AG08396 (cell line): ENCODE measurements around the gene GALNT10.
"Not testable (repeated sequence)": the region's sequence is repeated elsewhere in the genome, so short reads cannot be mapped to it uniquely, and the experiment has no call there.

Source experiments
- DNase-seq: peaks from one replicate; pipeline ENCODE4 v3.0.0; 2012; ENCODE audit warnings: low spot score, mixed read lengths

Gene GALNT10

DNA sequence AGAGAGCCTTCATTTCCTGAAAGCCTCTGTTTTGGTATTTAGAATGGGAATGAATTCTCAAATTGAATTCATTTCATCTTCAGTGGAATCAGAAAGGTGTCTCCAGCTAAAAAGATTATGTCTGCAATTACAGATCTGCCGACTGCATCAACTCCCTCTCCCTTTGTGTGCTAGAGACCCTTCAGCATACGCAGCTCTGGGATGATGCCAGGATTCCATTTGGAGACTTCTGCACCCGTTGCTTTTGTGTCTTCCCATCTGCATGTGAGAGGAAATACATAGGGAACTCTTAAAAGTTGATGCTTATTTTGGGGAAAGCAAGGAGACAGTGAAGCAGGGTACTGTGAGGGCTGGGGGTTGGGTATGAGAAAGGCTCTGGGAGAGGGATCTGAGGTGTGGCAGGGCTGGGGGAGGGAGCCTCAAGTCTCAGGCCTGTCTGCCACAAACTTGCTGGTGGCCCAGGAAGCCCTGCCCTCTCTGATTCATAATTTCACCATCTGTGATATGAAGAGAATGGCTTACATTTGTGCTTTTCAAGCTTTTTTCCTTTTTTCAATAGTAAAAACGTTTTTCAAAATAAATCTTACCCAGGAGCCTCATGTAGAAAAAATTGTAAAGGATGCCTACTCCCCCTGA is 165.6 kb downstream of the GALNT10 start:
- DNase-seq = peak; percentile 43

DNA sequence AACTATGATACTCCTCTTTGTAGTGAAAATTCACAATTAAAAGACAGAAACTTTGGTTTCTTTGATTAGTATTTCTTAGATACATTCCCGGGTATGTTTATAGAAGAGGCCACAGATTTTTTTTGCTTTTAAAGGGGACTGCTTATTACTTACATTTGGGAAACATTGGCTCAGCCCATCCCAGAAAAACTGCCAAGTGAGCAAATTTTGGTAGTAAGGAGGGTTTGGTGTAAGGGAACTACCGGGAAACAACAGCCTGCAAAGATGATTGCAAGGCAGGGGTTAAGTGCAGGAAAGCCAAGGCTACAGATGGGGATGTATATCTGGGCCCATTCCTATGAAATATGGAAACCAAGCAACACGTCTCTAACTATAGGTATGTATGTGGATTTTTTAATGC is 166.4 kb downstream of the GALNT10 start:
- no peak for DNase-seq

DNA sequence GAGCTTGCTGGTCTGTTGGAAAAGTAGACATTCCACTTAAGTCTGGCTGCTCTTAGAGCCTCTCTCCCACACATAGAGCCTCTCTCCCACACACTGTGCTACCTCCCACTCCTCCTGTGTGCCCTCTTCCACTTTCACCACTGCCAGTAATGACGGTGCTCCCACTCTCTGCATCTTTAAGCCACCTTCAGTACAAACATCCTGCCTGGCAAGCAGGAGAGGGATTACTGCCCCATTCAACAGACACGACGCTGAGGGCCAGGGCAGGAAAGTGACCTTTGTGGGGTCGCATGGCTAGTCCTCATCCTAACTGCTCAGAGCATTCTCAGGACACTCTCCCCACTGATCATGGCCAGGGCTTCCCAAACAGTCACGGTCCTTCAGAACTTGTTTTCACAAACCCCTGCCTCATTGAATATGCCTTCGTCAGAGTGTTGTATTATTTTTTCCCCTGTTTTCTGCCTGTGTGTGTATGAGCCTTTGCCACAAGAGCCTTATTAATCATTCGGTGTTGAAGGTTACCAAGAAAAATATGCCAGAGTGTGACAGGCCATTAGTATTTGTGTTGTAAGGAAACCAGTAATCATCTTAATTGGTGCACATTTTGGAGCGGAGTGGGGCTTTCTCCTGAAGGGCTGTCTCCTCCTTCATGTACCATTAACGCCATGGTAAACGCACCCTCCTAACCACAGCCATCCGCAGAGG is 168.1 kb downstream of the GALNT10 start:
- DNase-seq = no peak

- no peak for DNase-seq
Observed at GRCh38 chr5:154359221-154359573, 168.7 kb downstream of the GALNT10 start.

DNA sequence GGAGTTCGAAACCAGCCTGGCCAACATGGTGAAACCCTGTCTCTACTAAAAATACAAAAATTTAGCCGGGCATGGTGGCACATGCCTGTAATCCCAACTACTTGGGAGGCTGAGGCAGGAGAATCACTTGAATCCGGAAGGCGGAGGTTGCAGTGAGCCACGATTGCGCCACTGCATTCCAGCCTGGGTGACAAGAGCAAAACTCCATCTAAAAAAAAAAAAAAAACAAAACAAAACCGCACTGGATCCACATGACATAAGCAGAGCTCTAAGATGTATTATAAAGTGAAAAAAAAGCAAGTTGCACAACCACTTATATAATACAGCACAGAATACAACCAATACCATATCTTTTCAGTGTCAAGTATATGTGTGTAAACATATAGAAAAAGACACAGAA is 169.7 kb downstream of the GALNT10 start:
- DNase-seq = not testable (repeated sequence)

DNA sequence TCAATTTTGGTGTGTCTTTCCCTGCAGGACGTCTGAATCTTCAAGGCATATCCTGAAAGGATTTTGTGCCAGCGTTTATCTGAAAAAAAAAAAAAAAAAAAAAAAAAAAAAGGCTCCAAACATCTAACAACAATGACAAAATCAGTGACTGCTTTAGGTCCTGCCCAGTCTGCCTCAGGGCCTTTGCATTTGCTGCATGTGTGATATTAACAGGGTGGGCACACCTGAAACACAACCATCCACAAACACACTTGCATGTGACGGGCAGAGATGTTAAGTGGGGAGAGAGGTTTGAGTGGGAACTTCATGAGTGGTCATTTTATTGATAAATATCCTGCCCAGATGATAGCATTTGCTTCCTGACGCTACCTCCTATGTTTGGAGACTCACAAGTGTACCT is 172.9 kb downstream of the GALNT10 start:
- no peak for DNase-seq

DNA sequence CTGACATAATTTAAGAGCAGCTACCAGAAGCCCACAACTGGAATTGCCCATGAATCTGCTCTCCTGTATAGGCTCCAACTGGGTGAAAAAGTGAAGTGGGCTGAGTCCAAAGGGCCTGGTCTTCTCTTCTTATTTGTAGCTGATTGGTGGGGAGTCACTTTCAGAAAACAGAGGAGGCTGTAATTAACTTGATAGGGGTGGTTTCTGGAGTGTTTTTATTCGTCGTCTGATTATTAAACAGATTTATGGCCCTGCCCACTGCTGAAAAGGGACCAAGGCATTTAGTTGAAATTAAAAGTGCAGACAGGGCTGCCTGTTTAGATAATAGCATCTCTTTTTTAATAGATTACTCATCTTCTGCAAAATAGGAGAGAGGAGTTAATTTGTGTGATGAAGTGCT is 174.2 kb downstream of the GALNT10 start:
- no peak for DNase-seq

- no peak for DNase-seq
Observed at GRCh38 chr5:154365823-154366222, 175.3 kb downstream of the GALNT10 start.

DNA sequence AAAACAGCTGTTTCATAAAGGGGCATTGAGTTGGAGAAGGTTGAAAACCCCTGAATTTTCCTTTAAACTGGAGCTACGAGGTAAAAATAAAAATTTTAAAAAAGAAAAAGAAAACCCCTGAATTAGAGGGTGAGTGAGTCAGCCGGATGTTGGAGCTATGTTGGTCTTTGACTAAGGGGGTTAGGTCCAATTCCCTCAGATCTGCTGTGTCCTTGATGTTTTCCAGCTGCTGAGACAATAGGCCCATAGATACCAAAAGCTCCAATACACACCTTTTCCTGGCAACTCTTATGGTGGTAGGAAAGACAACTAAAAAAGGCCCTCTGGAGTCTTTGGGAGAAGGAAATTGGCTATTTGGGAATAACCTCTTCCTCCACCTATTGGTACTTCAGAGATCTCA is 175.8 kb downstream of the GALNT10 start:
- no peak for DNase-seq

DNA sequence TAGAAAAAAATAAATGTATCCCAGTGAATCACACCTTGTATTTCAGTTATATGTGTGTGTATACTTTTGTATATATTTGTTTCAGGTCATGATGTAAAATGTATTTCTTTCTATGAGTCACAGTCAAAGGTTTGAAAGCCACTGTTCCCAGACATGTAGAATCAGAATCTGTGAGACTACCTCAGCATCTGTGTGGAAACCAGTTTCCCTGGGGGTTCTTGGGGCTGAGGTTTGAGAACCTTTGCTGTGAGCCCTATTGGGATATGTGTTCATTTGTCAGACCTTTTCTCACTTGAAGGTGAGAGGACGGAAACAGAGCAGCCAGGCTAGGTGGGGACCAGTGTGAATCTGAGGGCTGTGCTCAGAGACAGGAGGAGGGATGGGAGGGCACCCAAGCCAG is 176.6 kb downstream of the GALNT10 start:
- DNase-seq = no peak

DNA sequence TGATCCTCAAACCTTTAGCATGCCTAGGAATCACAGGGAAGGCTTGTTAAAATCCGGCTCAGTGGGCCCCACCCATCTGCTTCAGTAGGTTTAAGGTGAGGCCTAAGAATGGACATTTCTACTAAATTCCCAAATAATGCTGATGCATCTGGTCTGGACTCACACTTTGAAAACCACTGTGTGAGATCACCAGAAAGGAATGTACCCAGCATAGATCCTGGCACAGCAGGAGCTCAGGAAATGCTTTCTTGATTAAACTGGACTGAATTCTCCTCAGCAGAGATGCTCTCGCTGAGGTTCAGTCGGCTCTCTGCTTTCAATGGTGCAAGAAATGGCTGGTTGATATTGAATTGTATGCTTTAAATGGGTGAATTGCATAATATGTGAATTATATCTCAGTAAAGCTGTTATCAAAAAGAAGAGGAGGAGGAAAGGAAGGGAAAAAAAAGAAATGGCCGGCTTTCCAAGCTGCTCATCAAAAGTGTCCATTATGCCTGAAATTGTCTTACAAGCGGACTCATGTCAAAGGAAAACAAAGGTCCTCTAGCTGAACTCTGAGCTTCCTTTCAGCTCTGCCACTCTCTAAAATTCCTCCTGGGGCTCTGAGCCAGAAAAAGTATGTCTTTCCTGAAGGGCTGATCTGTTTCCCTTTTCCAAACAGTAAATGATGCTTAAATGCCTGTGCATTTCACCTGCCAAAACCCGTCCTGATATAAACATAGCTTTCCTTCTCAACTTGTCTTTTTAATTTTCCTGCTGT is 177.7 kb downstream of the GALNT10 start:
- DNase-seq = peak; percentile 83

GRCh38 chr5:154369682-154370081 is 179.1 kb downstream of the GALNT10 start:
- DNase-seq = no peak

- no peak for DNase-seq
Observed at GRCh38 chr5:154370119-154370518, 179.6 kb downstream of the GALNT10 start.

GRCh38 chr5:154370813-154371212 is 180.3 kb downstream of the GALNT10 start:
- no peak for DNase-seq

DNA sequence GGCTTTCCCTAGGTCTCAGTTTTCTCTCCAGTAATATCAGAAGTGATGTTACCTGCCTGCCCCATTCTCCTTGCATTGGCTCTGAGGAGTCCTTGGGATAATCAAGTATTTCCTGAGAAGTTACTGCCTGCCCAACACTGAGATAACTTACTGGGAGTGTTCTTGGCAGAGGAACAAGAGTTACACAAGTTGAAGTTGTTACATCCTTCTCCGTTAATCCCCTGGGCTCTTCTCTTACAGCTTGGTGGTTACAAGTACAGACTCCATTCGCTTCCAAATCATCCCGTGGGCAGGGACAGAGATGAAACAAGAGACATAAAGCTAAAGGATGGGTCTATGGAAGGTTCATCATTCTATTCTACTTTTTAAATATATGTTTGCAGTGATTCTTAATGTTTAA is 181.2 kb downstream of the GALNT10 start:
- DNase-seq = no peak

DNA sequence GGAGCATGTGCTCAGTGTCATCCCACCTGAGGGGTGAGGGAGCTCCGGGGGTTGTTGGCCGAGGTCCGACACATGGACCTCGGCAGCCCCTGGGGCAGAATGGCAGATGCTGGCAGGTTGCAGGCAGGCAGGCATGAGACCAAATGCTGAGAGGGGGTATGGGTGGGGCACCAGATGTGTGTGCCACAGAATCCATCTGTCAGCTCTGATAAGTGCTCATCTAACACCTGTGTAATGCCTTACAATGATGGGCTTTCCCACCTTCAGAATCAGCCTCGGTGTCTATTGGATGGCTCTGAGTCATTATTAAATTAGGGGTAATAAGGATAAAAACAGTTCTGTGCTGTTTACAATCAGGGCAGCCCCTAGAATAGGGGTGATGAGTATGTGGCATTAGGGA is 182.1 kb downstream of the GALNT10 start:
- DNase-seq = no peak

- no peak for DNase-seq
Observed at GRCh38 chr5:154373326-154373725, 182.8 kb downstream of the GALNT10 start.

DNA sequence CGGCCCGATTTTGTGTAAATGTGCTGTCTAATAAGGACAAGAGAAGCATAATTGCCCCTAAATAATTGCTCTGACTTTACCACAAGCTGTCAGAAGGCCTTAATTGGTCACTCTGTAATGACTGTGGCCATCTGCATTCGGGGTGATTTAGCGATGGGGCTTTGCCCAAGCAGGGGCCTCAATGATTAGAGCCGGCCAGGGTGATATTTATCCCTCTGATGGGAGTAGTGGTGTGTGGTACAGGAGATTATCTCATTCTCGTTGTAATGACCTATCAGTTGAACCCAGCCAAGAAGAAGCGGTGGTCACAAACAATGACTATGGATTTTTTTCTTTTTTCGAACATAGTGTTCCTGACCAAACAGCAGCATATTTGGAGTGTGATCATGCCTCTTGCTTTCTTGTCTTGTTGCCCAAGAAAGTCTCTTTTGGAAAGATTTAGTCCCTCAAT is 183.2 kb downstream of the GALNT10 start:
- no peak for DNase-seq

DNA sequence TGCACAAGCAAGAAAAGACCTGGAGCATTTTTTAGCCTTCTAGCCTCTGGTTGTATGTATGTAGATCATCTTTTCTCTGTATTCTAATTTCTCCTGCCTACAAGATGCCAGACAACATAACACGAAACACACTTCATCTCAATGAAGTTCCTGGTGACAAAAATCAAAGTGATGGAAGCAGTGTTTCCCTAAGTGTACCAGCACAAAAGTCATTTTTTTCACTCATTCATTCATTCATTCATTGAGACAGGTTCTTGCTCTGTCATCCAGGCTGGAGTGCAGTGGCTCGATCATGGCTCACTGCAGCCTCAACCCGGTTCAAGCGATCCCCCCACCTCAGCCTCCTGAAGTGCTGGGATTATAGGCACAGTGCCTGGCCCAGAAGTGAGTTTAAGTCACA is 183.7 kb downstream of the GALNT10 start:
- DNase-seq = no peak

DNA sequence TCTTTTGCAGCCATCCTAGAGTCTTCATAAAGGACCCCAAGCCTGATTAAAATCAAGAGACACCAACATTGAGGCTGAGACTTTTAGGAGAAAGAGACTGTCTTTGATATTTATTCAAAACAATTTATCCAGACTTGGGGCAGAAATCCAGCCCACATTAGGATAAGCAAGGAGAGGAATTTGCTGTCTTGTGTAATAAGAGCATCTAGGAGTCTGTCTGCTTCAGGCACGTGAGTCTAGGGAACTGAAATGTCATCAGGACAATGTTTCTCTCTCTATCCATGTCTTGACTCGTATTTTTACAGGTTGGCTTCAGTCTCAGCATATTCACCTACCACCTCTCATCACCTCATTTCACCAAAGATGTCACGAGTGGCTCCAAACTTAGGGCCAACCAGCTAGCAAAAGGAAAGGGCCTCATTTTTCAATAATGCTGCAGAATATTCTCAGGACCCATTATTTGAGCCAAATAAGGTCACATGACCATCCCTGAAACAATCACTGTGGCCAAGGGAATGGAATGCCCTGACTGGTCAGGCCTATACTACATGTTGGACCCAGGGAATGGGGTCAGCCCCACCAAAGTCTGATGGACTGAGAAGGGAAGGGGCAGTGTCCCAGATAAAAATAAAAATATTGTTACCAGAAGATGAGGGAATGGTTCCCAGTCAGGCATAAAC is 184.9 kb downstream of the GALNT10 start:
- peak; percentile 38 for DNase-seq

DNA sequence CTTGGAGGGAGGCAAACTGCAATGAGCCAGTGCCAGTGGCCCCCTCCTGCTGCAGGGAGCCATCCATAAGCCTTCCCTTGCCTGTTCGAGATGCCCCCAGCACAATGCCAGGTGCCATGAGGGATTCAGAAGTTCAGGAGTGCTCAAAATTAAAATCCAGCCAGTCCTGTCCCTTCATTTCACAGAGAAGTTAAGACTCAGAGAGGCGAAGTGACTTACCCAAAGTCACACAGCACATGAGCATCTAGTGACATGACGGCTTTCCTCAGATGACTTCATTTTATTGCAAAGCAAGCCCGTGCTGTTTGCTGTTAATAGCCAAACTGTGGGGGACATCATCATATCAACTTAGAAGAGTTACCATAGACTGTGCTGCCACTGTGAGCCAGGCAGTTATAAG is 185.9 kb downstream of the GALNT10 start:
- DNase-seq = no peak

- DNase-seq = no peak
Observed at GRCh38 chr5:154377754-154378533, 187.4 kb downstream of the GALNT10 start.
